ENCODE results near the gene SEPTIN1.

Gene SEPTIN1

GRCh38 chr16:30352488-30353401, 29.6 kb downstream of the SEPTIN1 start:
- WGBS (ENCODE audit: extremely low coverage, insufficient coverage, insufficient read length), result no CpG with 5 or more reads among the region's 14 CpGs
- no peak overlapping the region for H3K23ac ChIP-seq (ENCODE audit: low read length)
- H3K27me3 ChIP-seq (ENCODE audit: insufficient read depth, low read length), result no peaks in the 10 kb centered on the region
- H3K79me2 ChIP-seq (ENCODE audit: control insufficient read depth, insufficient read depth, low read length, poor library complexity), result peaks cover 10% of the 10 kb centered on the region
- no peak for DNase-seq
- H2BK5ac ChIP-seq (ENCODE audit: low read depth, low read length, poor library complexity), result no peak overlapping the region
- H3K18ac ChIP-seq (ENCODE audit: low read length), result no peak overlapping the region
- no peak overlapping the region for H2AFZ ChIP-seq (ENCODE audit: insufficient read depth, low read length, poor library complexity)
- no peaks in the 10 kb centered on the region for H3K9me3 ChIP-seq (ENCODE audit: insufficient read depth, low read depth, low read length)
- no peak overlapping the region for H2AK5ac ChIP-seq (ENCODE audit: low read length)
- no peak overlapping the region for H3K4ac ChIP-seq (ENCODE audit: low read depth, low read length)
- no peak overlapping the region for H2BK120ac ChIP-seq (ENCODE audit: insufficient read depth, low read length, poor library complexity)
- no peak overlapping the region for H3K27ac ChIP-seq (ENCODE audit: low read depth, low read length)
- no peak overlapping the region for H3K14ac ChIP-seq (ENCODE audit: low read length)
- peaks cover 15% of the 10 kb centered on the region for H3K79me1 ChIP-seq (ENCODE audit: low read length)
- peaks cover 12 to 13% of the 10 kb centered on the region in 2 experiments for H3K4me1 ChIP-seq (ENCODE audit: control insufficient read depth in 1 of 2, insufficient read depth in 2 of 2, low read length in 2 of 2)
- H3K9ac ChIP-seq (ENCODE audit: low read length), result no peak overlapping the region
- H3K4me3 ChIP-seq (ENCODE audit: low read depth, low read length), result no peak overlapping the region
- no peak overlapping the region for H2BK12ac ChIP-seq (ENCODE audit: low read length)
- H3K4me2 ChIP-seq (ENCODE audit: low read length), result no peak overlapping the region
- H4K12ac ChIP-seq (ENCODE audit: low read depth, low read length), result no peak overlapping the region
- no peak overlapping the region for H4K8ac ChIP-seq (ENCODE audit: low read depth, low read length)
- no peak overlapping the region for H4K91ac ChIP-seq (ENCODE audit: low read depth, low read length)
- H3K36me3 ChIP-seq (ENCODE audit: control insufficient read depth in 1 of 2, insufficient read depth in 2 of 2, low read length in 2 of 2), result peaks cover 54 to 56% of the 10 kb centered on the region in 2 experiments

GRCh38 chr16:30351586-30352419, 30.6 kb downstream of the SEPTIN1 start:
- no peak overlapping the region for H3K9ac ChIP-seq (ENCODE audit: low read length)

DNA sequence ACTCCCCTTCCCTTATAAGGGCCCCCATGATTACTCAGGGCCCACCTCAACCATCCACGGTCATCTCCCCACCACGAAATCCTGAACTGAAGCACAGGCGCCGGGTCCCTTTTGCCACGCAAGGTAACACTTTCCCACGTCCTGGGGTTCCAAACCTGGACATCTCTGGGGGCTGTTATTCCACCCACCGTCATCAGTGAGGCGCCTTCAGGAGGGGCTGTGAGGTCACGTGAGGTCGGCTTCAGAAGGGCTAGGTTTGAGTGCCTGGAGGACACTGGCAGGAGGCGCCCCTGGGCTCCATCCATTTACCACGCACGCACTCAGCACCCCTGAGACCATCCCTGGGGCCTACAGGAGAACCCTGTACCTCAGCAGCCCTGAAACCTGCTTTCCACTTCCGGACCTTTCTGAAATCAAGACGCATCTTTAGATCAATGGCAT, 31.3 kb downstream of the SEPTIN1 start:
- no peak overlapping the region for H3K4me2 ChIP-seq (ENCODE audit: low read length)
- H3K79me2 ChIP-seq (ENCODE audit: control insufficient read depth, insufficient read depth, low read length, poor library complexity), result peaks cover 10% of the 10 kb centered on the region
- H4K91ac ChIP-seq (ENCODE audit: low read depth, low read length), result no peak overlapping the region
- H3K23ac ChIP-seq (ENCODE audit: low read length), result no peak overlapping the region
- peaks cover 38 to 41% of the 10 kb centered on the region in 2 experiments for H3K36me3 ChIP-seq (ENCODE audit: control insufficient read depth in 1 of 2, insufficient read depth in 2 of 2, low read length in 2 of 2)
- H3K9ac ChIP-seq (ENCODE audit: low read length), result no peak overlapping the region
- no peak overlapping the region for H4K12ac ChIP-seq (ENCODE audit: low read depth, low read length)
- WGBS (ENCODE audit: extremely low coverage, insufficient coverage, insufficient read length), result no CpG with 5 or more reads among the region's 15 CpGs
- peaks cover 3 to 6% of the 10 kb centered on the region in 2 experiments for H3K4me1 ChIP-seq (ENCODE audit: control insufficient read depth in 1 of 2, insufficient read depth in 2 of 2, low read length in 2 of 2)
- no peak for DNase-seq
- no peak overlapping the region for H3K4ac ChIP-seq (ENCODE audit: low read depth, low read length)
- H3K79me1 ChIP-seq (ENCODE audit: low read length), result peaks cover 13% of the 10 kb centered on the region
- no peaks in the 10 kb centered on the region for H3K9me3 ChIP-seq (ENCODE audit: insufficient read depth, low read depth, low read length)
- H3K27me3 ChIP-seq (ENCODE audit: insufficient read depth, low read length), result no peaks in the 10 kb centered on the region
- no peak overlapping the region for H2AK5ac ChIP-seq (ENCODE audit: low read length)
- no peak overlapping the region for H2BK12ac ChIP-seq (ENCODE audit: low read length)
- no peak overlapping the region for H4K8ac ChIP-seq (ENCODE audit: low read depth, low read length)
- H2AFZ ChIP-seq (ENCODE audit: insufficient read depth, low read length, poor library complexity), result no peak overlapping the region
- no peak overlapping the region for H3K4me3 ChIP-seq (ENCODE audit: low read depth, low read length)
- H2BK5ac ChIP-seq (ENCODE audit: low read depth, low read length, poor library complexity), result no peak overlapping the region
- H3K14ac ChIP-seq (ENCODE audit: low read length), result no peak overlapping the region
- no peak overlapping the region for H3K18ac ChIP-seq (ENCODE audit: low read length)
- H2BK120ac ChIP-seq (ENCODE audit: insufficient read depth, low read length, poor library complexity), result no peak overlapping the region
- no peak overlapping the region for H3K27ac ChIP-seq (ENCODE audit: low read depth, low read length)

More at GRCh38 chr16:30351586-30352419, 30.6 kb downstream of the SEPTIN1 start:
- no peak overlapping the region for H3K27ac ChIP-seq (ENCODE audit: low read depth, low read length)
- no peak overlapping the region for H3K23ac ChIP-seq (ENCODE audit: low read length)
- no peaks in the 10 kb centered on the region for H3K9me3 ChIP-seq (ENCODE audit: insufficient read depth, low read depth, low read length)
- H2BK5ac ChIP-seq (ENCODE audit: low read depth, low read length, poor library complexity), result no peak overlapping the region
- peaks cover 13% of the 10 kb centered on the region for H3K79me1 ChIP-seq (ENCODE audit: low read length)
- no peak overlapping the region for H3K14ac ChIP-seq (ENCODE audit: low read length)
- no peak overlapping the region for H2AK5ac ChIP-seq (ENCODE audit: low read length)
- no peak overlapping the region for H4K91ac ChIP-seq (ENCODE audit: low read depth, low read length)
- no peak overlapping the region for H2BK120ac ChIP-seq (ENCODE audit: insufficient read depth, low read length, poor library complexity)
- H3K4me1 ChIP-seq (ENCODE audit: control insufficient read depth in 1 of 2, insufficient read depth in 2 of 2, low read length in 2 of 2), result peaks cover 10 to 13% of the 10 kb centered on the region in 2 experiments
- H3K4ac ChIP-seq (ENCODE audit: low read depth, low read length), result no peak overlapping the region
- H3K36me3 ChIP-seq (ENCODE audit: control insufficient read depth in 1 of 2, insufficient read depth in 2 of 2, low read length in 2 of 2), result peaks cover 44 to 46% of the 10 kb centered on the region in 2 experiments
- no peak overlapping the region for H3K18ac ChIP-seq (ENCODE audit: low read length)
- no peak overlapping the region for H2AFZ ChIP-seq (ENCODE audit: insufficient read depth, low read length, poor library complexity)
- WGBS (ENCODE audit: extremely low coverage, insufficient coverage, insufficient read length), result no CpG with 5 or more reads among the region's 11 CpGs
- H3K4me3 ChIP-seq (ENCODE audit: low read depth, low read length), result no peak overlapping the region
- H4K12ac ChIP-seq (ENCODE audit: low read depth, low read length), result no peak overlapping the region
- H3K27me3 ChIP-seq (ENCODE audit: insufficient read depth, low read length), result no peaks in the 10 kb centered on the region
- DNase-seq, result no peak
- no peak overlapping the region for H2BK12ac ChIP-seq (ENCODE audit: low read length)
- peaks cover 10% of the 10 kb centered on the region for H3K79me2 ChIP-seq (ENCODE audit: control insufficient read depth, insufficient read depth, low read length, poor library complexity)
- no peak overlapping the region for H4K8ac ChIP-seq (ENCODE audit: low read depth, low read length)
- H3K4me2 ChIP-seq (ENCODE audit: low read length), result no peak overlapping the region

DNA sequence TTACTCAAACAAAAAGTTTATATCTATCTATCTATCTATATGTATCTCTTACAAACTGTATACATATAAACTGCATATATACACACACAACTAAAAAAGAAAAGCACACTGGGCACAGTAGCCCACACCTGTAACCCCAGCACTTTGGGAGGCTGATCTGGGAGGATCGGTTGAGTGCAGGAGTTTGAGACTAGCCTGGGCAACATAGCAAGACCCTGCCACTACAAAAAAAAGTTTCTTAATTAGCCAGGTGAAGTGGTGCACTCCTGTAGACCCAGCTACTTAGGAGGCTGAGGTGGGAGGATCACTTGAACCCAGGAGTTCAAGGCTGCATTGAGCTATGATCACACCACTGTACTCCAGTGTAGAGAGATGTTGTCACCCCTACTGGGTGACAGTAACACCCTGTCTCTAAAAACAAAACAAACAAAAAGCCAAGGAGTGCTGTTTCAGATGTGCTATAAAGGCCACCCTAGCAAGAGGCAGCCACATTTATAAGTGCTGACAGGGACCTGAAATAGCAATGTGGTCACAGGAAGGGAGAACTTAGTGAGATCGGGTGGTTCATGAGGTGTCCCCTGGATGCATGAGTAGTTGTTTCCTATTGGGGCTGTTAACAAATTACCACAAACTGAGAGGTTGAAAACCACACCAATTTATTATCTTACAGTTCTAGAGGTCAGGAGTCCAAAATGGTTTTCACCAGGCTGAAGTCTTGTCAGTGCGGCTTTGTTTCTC, 32.1 kb downstream of the SEPTIN1 start:
- Histone ChIP-seq H3K79me2 (ENCODE audit: control insufficient read depth, insufficient read depth, low read length, poor library complexity) (peaks cover 7% of the 10 kb centered on the region), H3K4me2 (ENCODE audit: low read length) (no peak overlapping the region), H2BK12ac (ENCODE audit: low read length) (no peak overlapping the region), H3K4me3 (ENCODE audit: low read depth, low read length) (no peak overlapping the region), H2AK5ac (ENCODE audit: low read length) (no peak overlapping the region), H3K4me1 (ENCODE audit: control insufficient read depth in 1 of 2, insufficient read depth in 2 of 2, low read length in 2 of 2) (peaks cover 0 to 4% of the 10 kb centered on the region in 2 experiments), H3K27ac (ENCODE audit: low read depth, low read length) (no peak overlapping the region), H2BK120ac (ENCODE audit: insufficient read depth, low read length, poor library complexity) (no peak overlapping the region), H2BK5ac (ENCODE audit: low read depth, low read length, poor library complexity) (no peak overlapping the region), H2AFZ (ENCODE audit: insufficient read depth, low read length, poor library complexity) (no peak overlapping the region), H4K12ac (ENCODE audit: low read depth, low read length) (no peak overlapping the region), H3K14ac (ENCODE audit: low read length) (no peak overlapping the region), H3K27me3 (ENCODE audit: insufficient read depth, low read length) (no peaks in the 10 kb centered on the region), H3K79me1 (ENCODE audit: low read length) (peaks cover 6% of the 10 kb centered on the region), H3K9me3 (ENCODE audit: insufficient read depth, low read depth, low read length) (no peaks in the 10 kb centered on the region), H4K8ac (ENCODE audit: low read depth, low read length) (no peak overlapping the region), H3K18ac (ENCODE audit: low read length) (no peak overlapping the region), H3K36me3 (ENCODE audit: control insufficient read depth in 1 of 2, insufficient read depth in 2 of 2, low read length in 2 of 2) (peaks cover 38 to 41% of the 10 kb centered on the region in 2 experiments), H4K91ac (ENCODE audit: low read depth, low read length) (no peak overlapping the region), H3K4ac (ENCODE audit: low read depth, low read length) (no peak overlapping the region), H3K23ac (ENCODE audit: low read length) (no peak overlapping the region), H3K9ac (ENCODE audit: low read length) (no peak overlapping the region)
- no CpG with 5 or more reads among the region's 3 CpGs for WGBS (ENCODE audit: extremely low coverage, insufficient coverage, insufficient read length)
- no peak for DNase-seq
